ENCODE data around the gene CTSA.
A peak's percentile ranks its signal among the peaks of the same experiment; 100 is the strongest.

CTSA gene

DNA sequence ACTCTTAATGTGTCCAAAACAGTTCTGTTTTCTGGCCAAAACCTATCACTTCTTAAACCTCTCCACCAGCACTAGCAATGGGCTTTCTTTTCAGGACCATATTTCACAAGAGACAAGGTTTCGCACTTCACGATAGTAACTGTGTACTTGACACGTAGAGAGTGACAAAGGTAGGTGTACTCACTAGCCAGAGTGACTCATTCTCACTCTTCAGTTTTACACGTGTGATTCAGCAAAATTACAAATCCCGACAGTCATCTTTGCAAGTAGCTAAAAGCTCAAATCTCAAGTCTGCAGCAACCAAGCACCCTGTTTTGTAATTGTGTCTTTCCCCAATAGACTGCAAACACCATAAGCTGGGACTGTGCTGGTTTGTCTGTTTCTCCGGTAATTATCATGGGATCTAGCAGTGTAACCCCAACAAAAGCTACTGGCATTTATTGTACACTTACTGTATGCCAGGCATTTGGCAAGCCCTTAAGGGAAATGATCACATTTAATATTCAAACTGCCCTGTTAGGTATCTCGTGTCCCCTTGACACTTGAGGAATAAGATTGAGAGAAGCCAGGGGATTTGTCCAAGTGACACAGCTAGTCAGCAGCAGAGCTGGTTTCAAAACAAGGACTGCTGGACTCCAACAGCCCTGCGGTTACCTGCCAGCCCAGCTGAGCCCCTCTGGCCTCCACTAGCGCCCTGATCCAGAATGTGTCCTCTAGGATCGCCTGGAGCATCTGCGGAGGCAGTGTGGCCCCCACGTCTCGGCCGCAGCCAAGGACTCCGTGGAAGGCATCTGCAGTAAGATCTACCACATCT, 53.2 kb downstream of the CTSA start:
- no peak for DNase-seq

DNA sequence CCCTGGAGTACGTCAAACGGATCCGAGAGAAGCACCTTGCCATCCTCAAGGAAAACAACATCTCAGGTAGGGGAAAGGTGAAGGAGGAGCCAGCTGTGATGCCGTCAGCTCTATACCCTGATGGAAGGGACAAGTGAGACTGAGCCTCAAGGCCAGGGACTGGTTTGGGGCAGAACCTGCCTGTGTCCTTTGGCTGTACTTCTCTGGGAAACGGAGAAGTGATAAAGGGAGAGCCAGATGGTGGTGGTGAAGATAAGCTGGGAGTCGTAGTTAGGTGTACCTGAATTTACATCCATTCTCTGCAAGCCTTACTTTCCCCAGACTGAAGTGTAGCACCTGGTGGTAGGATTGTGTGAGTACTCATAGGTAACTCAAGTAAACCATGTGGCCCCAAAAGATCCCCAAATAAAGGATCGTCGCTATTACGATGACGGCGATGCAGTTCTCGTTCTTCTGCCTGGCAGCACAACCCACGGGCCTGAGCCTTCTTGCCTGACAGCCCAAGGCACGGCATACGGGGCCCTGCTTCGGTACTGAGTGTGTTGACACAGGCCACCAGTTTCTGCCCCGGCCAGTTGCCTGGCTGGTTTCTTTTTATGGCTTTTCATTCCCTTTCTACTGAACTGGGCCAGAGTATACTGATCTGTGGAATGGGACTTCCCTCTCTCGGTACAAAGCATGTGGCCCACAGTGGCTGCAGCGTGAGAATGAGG, 54.0 kb downstream of the CTSA start:
- no peak for DNase-seq

DNA sequence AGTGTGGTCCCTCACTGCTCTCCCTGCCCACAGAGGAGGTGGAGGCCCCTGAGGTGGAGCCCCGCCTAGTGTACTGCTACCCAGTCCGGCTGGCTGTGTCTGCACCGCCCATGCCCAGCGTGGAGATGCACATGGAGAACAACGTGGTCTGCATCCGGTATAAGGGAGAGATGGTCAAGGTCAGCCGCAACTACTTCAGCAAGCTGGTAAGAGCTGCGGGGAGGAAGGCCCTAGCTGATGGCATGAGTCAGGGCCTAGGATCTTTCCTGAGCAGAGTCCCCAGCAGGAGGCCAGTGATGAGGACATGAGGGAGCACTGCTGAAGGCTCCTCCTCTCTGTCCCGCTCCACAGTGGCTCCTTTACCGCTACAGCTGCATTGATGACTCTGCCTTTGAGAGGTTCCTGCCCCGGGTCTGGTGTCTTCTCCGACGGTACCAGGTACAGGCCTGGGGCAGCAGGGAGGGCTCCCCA, 54.6 kb downstream of the CTSA start:
- DNase-seq: no peak

DNA sequence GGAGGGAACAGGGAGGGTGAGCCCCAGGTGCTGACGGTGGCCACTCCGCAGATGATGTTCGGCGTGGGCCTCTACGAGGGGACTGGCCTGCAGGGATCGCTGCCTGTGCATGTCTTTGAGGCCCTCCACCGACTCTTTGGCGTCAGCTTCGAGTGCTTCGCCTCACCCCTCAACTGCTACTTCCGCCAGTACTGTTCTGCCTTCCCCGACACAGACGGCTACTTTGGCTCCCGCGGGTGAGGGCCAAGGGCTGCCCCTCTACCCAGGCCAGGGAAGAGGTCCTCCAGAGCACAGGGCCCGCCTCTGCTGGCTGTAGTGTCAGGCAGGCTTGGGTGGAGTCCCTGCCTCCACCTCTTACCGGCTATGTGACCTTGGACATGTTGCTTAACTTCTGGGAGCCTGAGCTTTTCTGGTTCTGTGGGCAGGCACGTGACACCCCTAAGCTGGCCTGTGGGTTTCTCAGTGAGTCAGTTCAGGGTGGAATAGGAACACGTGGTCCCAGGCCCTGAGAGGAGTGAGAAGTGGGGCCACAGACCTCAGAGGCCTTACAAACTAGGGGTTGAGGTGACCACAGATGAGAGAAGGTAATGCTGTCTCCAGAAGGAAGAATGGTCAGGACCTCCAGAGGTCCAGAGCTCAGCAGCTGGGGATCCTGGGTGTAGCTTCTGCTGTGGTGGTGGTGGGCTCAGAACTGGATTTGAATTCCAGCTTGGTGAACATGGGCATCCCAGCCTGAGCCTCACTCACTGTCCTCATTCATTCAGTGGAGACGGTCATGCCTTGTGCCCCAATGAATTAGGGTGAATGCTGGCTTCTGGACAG, 55.2 kb downstream of the CTSA start:
- peak; percentile 84 for DNase-seq

DNA sequence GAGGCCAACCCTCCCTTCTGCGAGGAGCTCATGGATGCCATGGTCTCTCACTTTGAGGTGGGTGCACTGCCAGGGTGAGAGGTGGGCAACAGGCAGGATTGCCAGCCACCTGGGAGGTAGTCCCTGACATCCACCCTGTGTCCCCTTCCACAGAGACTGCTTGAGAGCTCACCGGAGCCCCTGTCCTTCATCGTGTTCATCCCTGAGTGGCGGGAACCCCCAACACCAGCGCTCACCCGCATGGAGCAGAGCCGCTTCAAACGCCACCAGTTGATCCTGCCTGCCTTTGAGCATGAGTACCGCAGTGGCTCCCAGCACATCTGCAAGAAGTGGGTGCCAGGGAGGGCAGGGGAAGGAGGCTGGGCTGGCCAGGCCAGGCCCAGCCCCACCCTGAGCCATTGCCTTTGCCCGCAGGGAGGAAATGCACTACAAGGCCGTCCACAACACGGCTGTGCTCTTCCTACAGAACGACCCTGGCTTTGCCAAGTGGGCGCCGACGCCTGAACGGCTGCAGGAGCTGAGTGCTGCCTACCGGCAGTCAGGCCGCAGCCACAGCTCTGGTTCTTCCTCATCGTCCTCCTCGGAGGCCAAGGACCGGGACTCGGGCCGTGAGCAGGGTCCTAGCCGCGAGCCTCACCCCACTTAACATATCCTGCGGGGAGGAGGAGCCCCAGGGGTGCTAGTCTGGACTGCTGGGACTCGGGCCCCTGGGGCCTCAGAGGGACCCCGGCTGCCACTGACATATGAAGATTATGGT, 56.2 kb downstream of the CTSA start:
- DNase-seq: no peak

DNA sequence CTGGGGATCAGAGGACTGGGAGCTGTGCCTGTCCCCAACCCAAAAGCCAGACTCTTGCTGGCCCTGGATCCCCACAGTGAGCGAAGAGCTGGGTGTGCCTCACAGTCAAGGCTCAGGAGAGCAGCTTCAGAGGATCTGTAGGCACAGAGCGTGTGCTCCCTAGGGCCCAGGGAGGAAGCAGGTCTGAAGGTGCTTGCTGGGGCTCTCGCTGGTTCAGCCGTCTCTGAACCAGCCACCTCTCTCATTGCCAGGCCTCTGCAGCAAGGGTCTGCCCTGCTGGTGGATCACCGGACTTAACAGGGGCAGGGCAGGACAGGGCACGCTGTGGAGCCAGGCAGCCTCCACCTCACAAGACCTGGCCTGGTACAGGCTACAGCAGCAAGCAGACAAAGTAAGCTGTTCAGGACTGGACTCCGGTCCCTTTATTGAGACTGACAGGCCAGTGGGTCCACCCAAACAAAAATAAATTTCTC, 57.2 kb downstream of the CTSA start:
- no peak for DNase-seq
